NCI-H69 (cell line): ENCODE results near the gene EXOC6B.

Source experiments
- DNase-seq: peaks from one replicate; lab custom pipeline; 2025; lab: John Stamatoyannopoulos, UW

The EXOC6B gene

GRCh38 chr2:72146347-72147302 is 679.2 kb downstream of the EXOC6B start:
- DNase-seq: no peak

- DNase-seq: no peak
Observed at GRCh38 chr2:72145658-72146329, 680.0 kb downstream of the EXOC6B start.

- DNase-seq: peak; percentile 7
Observed at GRCh38 chr2:72145289-72145657, 680.6 kb downstream of the EXOC6B start.

- DNase-seq: peak; percentile 19
Observed at GRCh38 chr2:72144632-72145288, 681.1 kb downstream of the EXOC6B start.

GRCh38 chr2:72144274-72144631 is 681.6 kb downstream of the EXOC6B start:
- no peak for DNase-seq

GRCh38 chr2:72143441-72144273 is 682.2 kb downstream of the EXOC6B start:
- no peak for DNase-seq

GRCh38 chr2:72142570-72143440 is 683.0 kb downstream of the EXOC6B start:
- DNase-seq: no peak

GRCh38 chr2:72141881-72142451 is 683.9 kb downstream of the EXOC6B start:
- no peak for DNase-seq

GRCh38 chr2:72141032-72141645 is 684.7 kb downstream of the EXOC6B start:
- DNase-seq: no peak

GRCh38 chr2:72140621-72140960 is 685.2 kb downstream of the EXOC6B start:
- no peak for DNase-seq

- no peak for DNase-seq
Observed at GRCh38 chr2:72139874-72140620, 685.8 kb downstream of the EXOC6B start.

GRCh38 chr2:72139471-72139873 is 686.4 kb downstream of the EXOC6B start:
- DNase-seq: no peak

GRCh38 chr2:72138921-72139381 is 686.9 kb downstream of the EXOC6B start:
- no peak for DNase-seq

GRCh38 chr2:72138011-72138881 is 687.6 kb downstream of the EXOC6B start:
- DNase-seq: no peak

- DNase-seq: peak; percentile 28
Observed at GRCh38 chr2:72137498-72138010, 688.3 kb downstream of the EXOC6B start.

GRCh38 chr2:72136933-72137497 is 688.8 kb downstream of the EXOC6B start:
- DNase-seq: no peak

- DNase-seq: no peak
Observed at GRCh38 chr2:72136331-72136730, 689.5 kb downstream of the EXOC6B start.

GRCh38 chr2:72135921-72136320 is 689.9 kb downstream of the EXOC6B start:
- DNase-seq: no peak
